Panc1 (cell line): ENCODE data around the gene SUPT6H. TPM values are rescaled to one million over a fixed set of nuclear protein-coding genes. Genes with fewer than 3 reads are reported as not detected.

Experiments
- ATAC-seq: fragments of 200-7000 bp; cut with Tn5 transposase; 2 replicates; pipeline ENCODE4 v1.9.1; 2020; ENCODE audit warnings: mild to moderate bottlenecking, moderate library complexity
- BruUV-seq: library from RNA; stranded (reverse); fragments of 400-500 nt; replicated peaks from 2 replicates; lab custom pipeline; 2021; lab: Mats Ljungman, UMichigan
- CTCF ChIA-PET: fragments of 300-600 bp; sonication (Branson Sonifier 250); formaldehyde crosslinking; loops from one replicate; lab custom pipeline; 2022; ENCODE audit warnings: antibody characterized with exemption; lab: Charles Lee
- POLR2A ChIA-PET: fragments of 300-600 bp; sonication (Branson Sonifier 250); formaldehyde crosslinking; loops from one replicate; lab custom pipeline; 2022; ENCODE audit warnings: antibody characterized with exemption; lab: Charles Lee
- DNase-seq: peaks from one replicate; pipeline ENCODE4 v3.0.0-alpha.2; 2010; ENCODE audit warnings: low read depth, low spot score
- H3K27ac ChIP-seq: 2 replicates; pipeline ENCODE4 v1.5.1; 2011; ENCODE audit warnings: mild to moderate bottlenecking, low read length, inconsistent platforms
- H3K27me3 ChIP-seq: fragments of 200-500 bp; sonication (Bioruptor generic); 2 replicates; pipeline ENCODE4 v1.6.0; 2014; ENCODE audit warnings: low read length, inconsistent platforms; ENCODE audit not compliant: control insufficient read depth, insufficient read depth
- H3K36me3 ChIP-seq: fragments of 200-500 bp; sonication (Bioruptor generic); 2 replicates; pipeline ENCODE4 v1.5.1; 2014; ENCODE audit warnings: inconsistent platforms, mild to moderate bottlenecking, low read length, moderate library complexity; ENCODE audit not compliant: control insufficient read depth, insufficient read depth
- H3K4me1 ChIP-seq: 2 replicates; pipeline ENCODE4 v1.5.1; 2011; ENCODE audit warnings: inconsistent platforms, mild to moderate bottlenecking, low read length, moderate library complexity; ENCODE audit not compliant: control insufficient read depth, insufficient read depth
- H3K4me3 ChIP-seq, 2 experiments: 2 replicates each; pipeline ENCODE4 v1.5.1; 2011 to 2012; ENCODE audit warnings: low read depth in 2 of 2, low read length in 2 of 2, mild to moderate bottlenecking in 2 of 2, inconsistent platforms in 1 of 2, moderate library complexity in 1 of 2
- H3K9me3 ChIP-seq: fragments of 200-500 bp; sonication (Bioruptor generic); 2 replicates; pipeline ENCODE4 v1.5.1; 2014; ENCODE audit warnings: low read depth, mild to moderate bottlenecking, inconsistent platforms, low read length, moderate library complexity; ENCODE audit not compliant: control insufficient read depth, insufficient read depth
- POLR2AphosphoS5 ChIP-seq: IDR thresholded peaks from 2 replicates; pipeline ENCODE4 v1.6.1; 2012; ENCODE audit warnings: mild to moderate bottlenecking, low read depth, low read length, moderate library complexity
- SIN3A ChIP-seq: IDR thresholded peaks from 2 replicates; pipeline ENCODE4 v1.6.1; 2012; ENCODE audit warnings: low read depth, mild to moderate bottlenecking, low read length, moderate library complexity, borderline replicate concordance; ENCODE audit not compliant: insufficient read depth
- TCF7L2 ChIP-seq: IDR thresholded peaks from 2 replicates; pipeline ENCODE4 v1.6.1; 2011; ENCODE audit warnings: mild to moderate bottlenecking, low read depth, low read length, inconsistent platforms
- in situ Hi-C: cut with HindIII; loops from 2 replicates; pipeline ENCODE4 v1.10.0; 2016; ENCODE audit warnings: low sequenced_read_pairs, low pct_unique_long_range_greater_than_20kb
- intact Hi-C: fragments of 100-400 bp; cut with micrococcal nuclease; formaldehyde crosslinking; loops from one replicate; pipeline ENCODE4 v1.10.0; 2022; ENCODE audit not compliant: unreplicated experiment
- total RNA-seq: library from RNA; stranded (reverse); gene quantifications from one replicate; pipeline ENCODE4 v1.2.1, GENCODE V29; 2021; ENCODE audit not compliant: unreplicated experiment
- TF ChIP-seq, protein P1 (sequence below), 2 experiments: IDR thresholded peaks; 2 replicates each; pipeline ENCODE4 v1.6.1; 2011 to 2012; ENCODE audit warnings: low read depth in 2 of 2, control low read depth in 1 of 2, low read length in 1 of 2, mild to moderate bottlenecking in 1 of 2, moderate library complexity in 1 of 2; ENCODE audit not compliant: insufficient read depth in 1 of 2
- TF ChIP-seq, protein P2 (sequence below): fragments of 450-650 bp; IDR thresholded peaks from 2 replicates; pipeline ENCODE4 v1.5.1; 2017; ENCODE audit warnings: mild to moderate bottlenecking

The SUPT6H gene
- total RNA-seq, 1 experiment from 2014 or later, result 108 TPM

DNA sequence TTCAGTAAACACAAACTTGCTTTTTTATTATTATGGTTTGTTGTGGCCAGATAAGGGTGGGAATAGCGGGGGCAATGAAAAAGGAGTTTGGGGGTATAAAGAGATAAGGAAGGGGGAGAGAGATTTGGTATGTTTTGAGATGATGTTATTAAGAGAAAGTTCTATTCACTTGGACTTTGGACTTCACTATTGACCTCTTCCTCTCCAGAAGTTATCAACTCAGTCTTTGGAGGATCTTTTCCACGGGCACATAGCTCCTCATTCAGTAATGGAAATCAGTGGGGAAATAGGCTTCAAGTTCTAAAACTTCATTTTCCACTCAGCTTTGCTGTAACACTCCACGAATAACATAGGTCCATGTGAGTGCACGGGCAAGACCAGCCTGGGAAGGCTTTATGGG lies 26.5 kb downstream of the SUPT6H start:
- intact Hi-C loops (no loop called here), in situ Hi-C loops (no loop called here)
- no peak overlapping the region for H3K4me3 ChIP-seq
- TF ChIP-seq TCF7L2, result no peak
- TF ChIP-seq, protein P1, sequence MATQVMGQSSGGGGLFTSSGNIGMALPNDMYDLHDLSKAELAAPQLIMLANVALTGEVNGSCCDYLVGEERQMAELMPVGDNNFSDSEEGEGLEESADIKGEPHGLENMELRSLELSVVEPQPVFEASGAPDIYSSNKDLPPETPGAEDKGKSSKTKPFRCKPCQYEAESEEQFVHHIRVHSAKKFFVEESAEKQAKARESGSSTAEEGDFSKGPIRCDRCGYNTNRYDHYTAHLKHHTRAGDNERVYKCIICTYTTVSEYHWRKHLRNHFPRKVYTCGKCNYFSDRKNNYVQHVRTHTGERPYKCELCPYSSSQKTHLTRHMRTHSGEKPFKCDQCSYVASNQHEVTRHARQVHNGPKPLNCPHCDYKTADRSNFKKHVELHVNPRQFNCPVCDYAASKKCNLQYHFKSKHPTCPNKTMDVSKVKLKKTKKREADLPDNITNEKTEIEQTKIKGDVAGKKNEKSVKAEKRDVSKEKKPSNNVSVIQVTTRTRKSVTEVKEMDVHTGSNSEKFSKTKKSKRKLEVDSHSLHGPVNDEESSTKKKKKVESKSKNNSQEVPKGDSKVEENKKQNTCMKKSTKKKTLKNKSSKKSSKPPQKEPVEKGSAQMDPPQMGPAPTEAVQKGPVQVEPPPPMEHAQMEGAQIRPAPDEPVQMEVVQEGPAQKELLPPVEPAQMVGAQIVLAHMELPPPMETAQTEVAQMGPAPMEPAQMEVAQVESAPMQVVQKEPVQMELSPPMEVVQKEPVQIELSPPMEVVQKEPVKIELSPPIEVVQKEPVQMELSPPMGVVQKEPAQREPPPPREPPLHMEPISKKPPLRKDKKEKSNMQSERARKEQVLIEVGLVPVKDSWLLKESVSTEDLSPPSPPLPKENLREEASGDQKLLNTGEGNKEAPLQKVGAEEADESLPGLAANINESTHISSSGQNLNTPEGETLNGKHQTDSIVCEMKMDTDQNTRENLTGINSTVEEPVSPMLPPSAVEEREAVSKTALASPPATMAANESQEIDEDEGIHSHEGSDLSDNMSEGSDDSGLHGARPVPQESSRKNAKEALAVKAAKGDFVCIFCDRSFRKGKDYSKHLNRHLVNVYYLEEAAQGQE (IDR thresholded peaks at IDR 0.05; ENCODE audit: insufficient read depth in 1 of 2, low read depth in 2 of 2, low read length in 1 of 2), result no peak
- TF ChIP-seq SIN3A, result no peak
- TF ChIP-seq POLR2AphosphoS5, result no peak
- TF ChIP-seq, protein P2, sequence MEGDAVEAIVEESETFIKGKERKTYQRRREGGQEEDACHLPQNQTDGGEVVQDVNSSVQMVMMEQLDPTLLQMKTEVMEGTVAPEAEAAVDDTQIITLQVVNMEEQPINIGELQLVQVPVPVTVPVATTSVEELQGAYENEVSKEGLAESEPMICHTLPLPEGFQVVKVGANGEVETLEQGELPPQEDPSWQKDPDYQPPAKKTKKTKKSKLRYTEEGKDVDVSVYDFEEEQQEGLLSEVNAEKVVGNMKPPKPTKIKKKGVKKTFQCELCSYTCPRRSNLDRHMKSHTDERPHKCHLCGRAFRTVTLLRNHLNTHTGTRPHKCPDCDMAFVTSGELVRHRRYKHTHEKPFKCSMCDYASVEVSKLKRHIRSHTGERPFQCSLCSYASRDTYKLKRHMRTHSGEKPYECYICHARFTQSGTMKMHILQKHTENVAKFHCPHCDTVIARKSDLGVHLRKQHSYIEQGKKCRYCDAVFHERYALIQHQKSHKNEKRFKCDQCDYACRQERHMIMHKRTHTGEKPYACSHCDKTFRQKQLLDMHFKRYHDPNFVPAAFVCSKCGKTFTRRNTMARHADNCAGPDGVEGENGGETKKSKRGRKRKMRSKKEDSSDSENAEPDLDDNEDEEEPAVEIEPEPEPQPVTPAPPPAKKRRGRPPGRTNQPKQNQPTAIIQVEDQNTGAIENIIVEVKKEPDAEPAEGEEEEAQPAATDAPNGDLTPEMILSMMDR, result no peak
- no peaks in the 10 kb centered on the region for H3K9me3 ChIP-seq
- TSS peak; percentile 43 for BruUV-seq
- DNase-seq, result no peak
- H3K4me1 ChIP-seq, result no peaks in the 10 kb centered on the region
- POLR2A ChIA-PET, result no interaction called here
- H3K27ac ChIP-seq, result no peak overlapping the region
- no peaks in the 10 kb centered on the region for H3K27me3 ChIP-seq
- peaks cover 46% of the 10 kb centered on the region for H3K36me3 ChIP-seq
- CTCF ChIA-PET, result no interaction called here
- no peak for ATAC-seq

DNA sequence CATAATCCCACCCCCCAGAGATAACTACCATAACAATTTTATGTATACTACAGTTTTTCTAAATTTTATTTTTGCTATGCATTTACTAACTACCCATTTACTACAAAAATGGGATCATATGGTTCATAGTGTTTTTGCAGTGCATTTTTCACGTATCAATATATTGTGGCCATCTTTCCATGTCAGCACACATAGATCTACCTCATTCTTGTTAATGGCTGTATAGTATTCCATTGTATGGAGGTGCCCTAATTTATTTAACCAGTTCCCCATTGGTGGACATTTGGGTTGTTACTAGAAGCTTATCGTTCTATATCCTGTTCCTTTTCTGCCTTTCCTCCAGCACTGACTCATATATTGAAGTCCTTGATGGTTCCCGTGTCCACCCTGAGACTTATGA lies 27.0 kb downstream of the SUPT6H start:
- Histone ChIP-seq H3K27me3 (no peaks in the 10 kb centered on the region), H3K27ac (no peak overlapping the region), H3K4me3 (no peak overlapping the region), H3K9me3 (no peaks in the 10 kb centered on the region), H3K36me3 (peaks cover 44% of the 10 kb centered on the region), H3K4me1 (no peaks in the 10 kb centered on the region)
- DNase-seq, result no peak
- ATAC-seq, result no peak
- intact Hi-C loops, result no loop called here
- CTCF ChIA-PET, result no interaction called here
- POLR2A ChIA-PET, result no interaction called here
- TF ChIP-seq TCF7L2 (no peak), SIN3A (no peak), POLR2AphosphoS5 (no peak)
- TF ChIP-seq, protein P2, result no peak
- TF ChIP-seq, protein P1 (IDR thresholded peaks at IDR 0.05; ENCODE audit: insufficient read depth in 1 of 2, low read depth in 2 of 2, low read length in 1 of 2), result no peak
- in situ Hi-C loops, result no loop called here
- BruUV-seq, result no TSS peak
